Cardiac muscle cell (in vitro differentiated cells and primary cell): Measurements from ENCODE around the gene GGA1. TPM values are rescaled to one million over a fixed set of nuclear protein-coding genes. Genes with fewer than 3 reads are reported as not detected.

Source experiments
- DNase-seq, 2 donors: peaks; one replicate each; pipeline versions ENCODE4 v3.0.0 to v3.0.0-alpha.2; 2010 to 2017; ENCODE audit warnings: low read depth in 1 of 2, low spot score in 1 of 2
- H3K27ac ChIP-seq: fragments of 200-600 bp; sonication (generic); 2 replicates; pipeline ENCODE4 v1.5.1; 2016
- H3K27me3 ChIP-seq: fragments of 200-600 bp; sonication (generic); 2 replicates; pipeline ENCODE4 v1.6.0; 2016; ENCODE audit warnings: control low read depth
- H3K36me3 ChIP-seq: fragments of 200-600 bp; sonication (generic); 2 replicates; pipeline ENCODE4 v1.5.1; 2016; ENCODE audit warnings: control low read depth
- H3K4me1 ChIP-seq: fragments of 200-600 bp; sonication (generic); 2 replicates; pipeline ENCODE4 v1.8.1; 2017; ENCODE audit warnings: low read depth, mild to moderate bottlenecking, mixed run types
- H3K4me3 ChIP-seq: fragments of 200-600 bp; sonication (generic); 2 replicates; pipeline ENCODE4 v1.5.1; 2016; ENCODE audit warnings: mild to moderate bottlenecking
- H3K9me3 ChIP-seq: fragments of 200-600 bp; sonication (generic); 2 replicates; pipeline ENCODE4 v1.5.1; 2017; ENCODE audit warnings: low read depth, mild to moderate bottlenecking, control low read depth
- polyA plus RNA-seq: library from polyadenylated mRNA; unstranded; fragments of >200 nt; fragmentation: Nextera tagmentation; extraction: Ambion mirVana; gene quantifications from 2 replicates; pipeline ENCODE4 v1.2.1, GENCODE V29; 2016
- total RNA-seq: library from RNA; depleted of rRNA; stranded (reverse); fragments of >200 nt; gene quantifications from 2 replicates; pipeline ENCODE4 v1.2.3, GENCODE V29; 2016
- TF ChIP-seq, protein P1 (sequence below): IDR thresholded peaks from 2 replicates; pipeline ENCODE4 v1.5.1; 2012; ENCODE audit warnings: low read depth, mild to moderate bottlenecking, low read length

The GGA1 gene
- total and polyA plus RNA-seq, 2 experiments from 2014 or later: 82.6 to 114 TPM

DNA sequence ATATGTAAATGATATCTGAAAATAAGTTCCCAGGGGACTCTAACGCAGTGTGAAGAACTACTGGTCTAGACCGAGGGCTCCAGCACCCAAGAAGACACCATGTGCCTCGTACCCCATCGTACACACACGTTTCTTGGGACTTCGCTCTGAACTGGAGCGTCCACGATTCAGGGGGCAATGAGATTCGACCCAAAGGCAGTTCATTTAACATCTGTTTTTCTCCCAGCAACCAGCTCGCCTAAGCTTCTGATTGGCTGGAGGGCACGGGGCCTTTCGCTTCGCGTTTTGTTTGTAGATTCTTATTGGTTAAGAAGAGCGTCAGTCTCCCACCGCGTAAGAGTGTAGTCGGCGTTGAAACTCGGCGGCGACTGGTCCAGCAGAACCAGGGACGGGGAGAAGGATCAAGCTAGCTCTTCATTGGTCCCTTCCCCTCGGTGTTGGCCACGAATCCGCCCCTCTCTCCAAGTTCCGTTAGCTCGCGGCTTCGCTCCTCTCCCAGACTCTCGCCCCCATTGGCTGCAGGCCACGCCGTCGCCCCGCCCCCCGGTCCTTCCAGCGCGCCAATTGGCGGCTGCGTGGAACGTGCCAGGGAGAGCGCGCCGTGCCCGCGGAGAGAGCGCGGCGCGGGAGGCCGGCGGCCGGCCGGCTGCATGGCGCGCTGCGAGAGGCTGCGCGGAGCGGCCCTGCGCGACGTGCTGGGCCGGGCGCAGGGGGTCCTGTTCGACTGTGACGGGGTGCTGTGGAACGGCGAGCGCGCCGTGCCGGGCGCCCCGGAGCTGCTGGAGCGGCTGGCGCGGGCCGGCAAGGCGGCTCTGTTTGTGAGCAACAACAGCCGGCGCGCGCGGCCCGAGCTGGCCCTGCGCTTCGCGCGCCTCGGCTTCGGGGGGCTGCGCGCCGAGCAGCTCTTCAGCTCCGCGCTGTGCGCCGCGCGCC lies 49.8 kb downstream of the GGA1 start, which contains the start of gene PDXP:
Gene PDXP (plus strand): TSS at position 591 of the 933 bp plus-strand sequence. CDS start 60 bp downstream, at position 651.
- peak; percentile 100 for DNase-seq
- TF ChIP-seq, protein P1, sequence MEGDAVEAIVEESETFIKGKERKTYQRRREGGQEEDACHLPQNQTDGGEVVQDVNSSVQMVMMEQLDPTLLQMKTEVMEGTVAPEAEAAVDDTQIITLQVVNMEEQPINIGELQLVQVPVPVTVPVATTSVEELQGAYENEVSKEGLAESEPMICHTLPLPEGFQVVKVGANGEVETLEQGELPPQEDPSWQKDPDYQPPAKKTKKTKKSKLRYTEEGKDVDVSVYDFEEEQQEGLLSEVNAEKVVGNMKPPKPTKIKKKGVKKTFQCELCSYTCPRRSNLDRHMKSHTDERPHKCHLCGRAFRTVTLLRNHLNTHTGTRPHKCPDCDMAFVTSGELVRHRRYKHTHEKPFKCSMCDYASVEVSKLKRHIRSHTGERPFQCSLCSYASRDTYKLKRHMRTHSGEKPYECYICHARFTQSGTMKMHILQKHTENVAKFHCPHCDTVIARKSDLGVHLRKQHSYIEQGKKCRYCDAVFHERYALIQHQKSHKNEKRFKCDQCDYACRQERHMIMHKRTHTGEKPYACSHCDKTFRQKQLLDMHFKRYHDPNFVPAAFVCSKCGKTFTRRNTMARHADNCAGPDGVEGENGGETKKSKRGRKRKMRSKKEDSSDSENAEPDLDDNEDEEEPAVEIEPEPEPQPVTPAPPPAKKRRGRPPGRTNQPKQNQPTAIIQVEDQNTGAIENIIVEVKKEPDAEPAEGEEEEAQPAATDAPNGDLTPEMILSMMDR: no peak
- peak within 1 kb of the TSS; percentile 92 for H3K4me3 ChIP-seq
- peaks cover 14% of the 10 kb centered on the region for H3K4me1 ChIP-seq
- no peaks in the 10 kb centered on the region for H3K9me3 ChIP-seq
- no peaks in the 10 kb centered on the region for H3K27me3 ChIP-seq
- no peaks in the 10 kb centered on the region for H3K36me3 ChIP-seq
- H3K27ac ChIP-seq: peak within 1 kb of the TSS; percentile 80

DNA sequence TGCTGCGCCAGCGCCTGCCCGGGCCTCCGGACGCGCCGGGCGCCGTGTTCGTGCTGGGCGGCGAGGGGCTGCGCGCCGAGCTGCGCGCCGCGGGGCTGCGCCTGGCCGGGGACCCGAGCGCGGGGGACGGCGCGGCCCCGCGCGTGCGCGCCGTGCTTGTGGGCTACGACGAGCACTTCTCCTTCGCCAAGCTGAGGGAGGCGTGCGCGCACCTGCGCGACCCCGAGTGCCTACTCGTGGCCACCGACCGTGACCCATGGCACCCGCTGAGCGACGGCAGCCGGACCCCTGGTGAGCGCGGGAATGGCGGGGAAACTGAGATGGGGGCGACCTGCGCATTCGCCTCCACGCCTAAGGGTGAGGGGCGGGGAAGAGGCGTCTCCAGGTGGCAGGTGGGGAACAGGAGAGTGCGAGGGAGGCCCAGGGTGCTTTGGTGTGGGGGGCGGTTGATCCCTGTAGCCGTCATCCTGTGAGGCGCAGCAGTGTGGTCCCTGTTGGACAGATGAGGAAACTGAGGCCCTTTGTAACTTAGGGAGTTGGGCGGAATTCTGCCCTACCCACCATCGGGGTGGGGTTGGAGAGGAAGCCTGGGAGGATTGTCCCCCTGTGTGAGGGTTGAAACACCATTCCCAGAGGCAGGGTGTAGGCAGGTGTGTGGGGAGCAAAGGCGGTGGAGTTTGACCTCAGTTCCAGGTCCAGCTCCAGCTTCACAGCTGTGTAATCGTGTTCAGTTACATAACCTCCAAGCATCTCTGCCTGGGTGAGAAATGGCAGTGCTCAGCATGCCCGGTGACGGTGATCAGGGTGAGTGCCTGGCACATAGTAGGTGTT lies 50.6 kb downstream of the GGA1 start:
- peaks cover 14% of the 10 kb centered on the region for H3K4me1 ChIP-seq

DNA sequence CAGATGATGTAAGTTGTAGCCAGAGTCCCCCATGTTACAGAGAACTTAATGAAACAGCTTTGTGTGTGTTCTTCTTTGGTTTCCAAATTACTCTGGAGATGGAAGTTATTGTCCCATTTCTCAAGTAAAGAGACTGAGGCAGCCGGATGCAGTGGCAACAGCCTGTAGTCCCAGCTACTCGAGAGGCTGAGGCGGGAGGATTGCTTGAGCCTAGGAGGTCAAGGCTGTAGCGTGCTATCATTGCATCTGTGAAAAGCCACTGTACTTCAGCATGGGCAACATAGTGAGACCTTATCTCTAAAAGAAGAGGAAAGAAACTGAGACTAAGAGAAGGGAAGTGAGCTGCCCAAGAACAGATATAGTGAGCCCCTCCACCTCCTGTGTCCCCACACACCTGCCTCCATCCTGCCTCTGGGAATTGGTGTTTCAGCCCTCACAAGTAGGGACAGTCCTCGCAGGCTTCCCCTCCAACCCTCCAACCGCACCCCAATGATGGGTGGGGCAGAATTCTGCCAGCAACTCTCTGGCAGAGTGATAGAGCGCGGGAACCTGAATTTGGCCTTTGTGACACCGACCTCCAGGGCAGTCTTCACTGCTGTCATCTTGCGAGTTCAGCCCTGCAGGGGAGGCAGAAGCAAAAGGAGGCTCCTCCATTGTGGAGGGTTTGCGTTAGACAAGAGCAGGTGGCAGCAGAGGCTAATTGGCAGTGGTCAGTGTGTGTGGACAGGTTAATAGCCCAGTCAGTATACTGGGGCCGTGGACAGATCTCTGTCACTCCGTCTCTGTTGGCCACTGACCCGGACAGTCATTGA lies 51.5 kb downstream of the GGA1 start:
- H3K9me3 ChIP-seq: no peaks in the 10 kb centered on the region

More for the DNA sequence above, 50.6 kb downstream of the GGA1 start:
- H3K27me3 ChIP-seq: no peaks in the 10 kb centered on the region
- H3K9me3 ChIP-seq: no peaks in the 10 kb centered on the region
- H3K36me3 ChIP-seq: no peaks in the 10 kb centered on the region
- H3K4me3 ChIP-seq: peak overlapping the region; percentile 92
- TF ChIP-seq, protein P1: no peak
- no peak for DNase-seq
- no peak overlapping the region for H3K27ac ChIP-seq

DNA sequence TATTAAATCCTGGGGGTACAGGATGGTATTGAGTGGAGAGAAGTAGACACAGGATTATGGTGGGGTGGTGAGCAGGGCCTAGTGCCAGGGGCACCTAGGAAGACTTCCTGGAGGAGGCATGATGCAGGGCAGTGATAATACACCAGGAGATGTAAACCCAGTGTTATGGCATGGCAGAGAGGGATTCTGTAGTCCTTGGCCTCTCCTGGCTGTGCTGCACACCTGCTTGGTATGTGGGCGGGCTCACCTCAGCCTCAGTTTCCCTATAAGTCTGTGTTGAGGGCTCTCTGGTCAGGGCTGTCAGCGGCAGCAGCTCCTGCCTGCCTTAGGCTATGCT lies 52.0 kb downstream of the GGA1 start:
- peak overlapping the region; percentile 78 for H3K27ac ChIP-seq

More for the DNA sequence above, 51.5 kb downstream of the GGA1 start:
- H3K36me3 ChIP-seq: no peaks in the 10 kb centered on the region
- H3K27me3 ChIP-seq: no peaks in the 10 kb centered on the region
- TF ChIP-seq, protein P1: no peak
- H3K4me3 ChIP-seq: peak overlapping the region; percentile 92
- no peak for DNase-seq
- peaks cover 14% of the 10 kb centered on the region for H3K4me1 ChIP-seq
- H3K27ac ChIP-seq: peak overlapping the region; percentile 78

More for the DNA sequence above, 52.0 kb downstream of the GGA1 start:
- H3K36me3 ChIP-seq: no peaks in the 10 kb centered on the region
- H3K9me3 ChIP-seq: no peaks in the 10 kb centered on the region
- no peak for DNase-seq
- no peaks in the 10 kb centered on the region for H3K27me3 ChIP-seq
- H3K4me3 ChIP-seq: no peak overlapping the region
- H3K4me1 ChIP-seq: peaks cover 14% of the 10 kb centered on the region
- TF ChIP-seq, protein P1: no peak
